PC-3 (cell line): ENCODE data around the gene TMEM45A.

Experiments used
- EZH2 ChIP-seq: fragments of 300-600 bp; sonication (generic); IDR thresholded peaks from one replicate; pipeline ENCODE4 v1.6.1; 2017; ENCODE audit warnings: antibody characterized with exemption, mild to moderate bottlenecking, low read length; ENCODE audit not compliant: unreplicated experiment
- TF ChIP-seq, protein P1 (sequence below): fragments of 300-600 bp; sonication (generic); conservative IDR thresholded peaks from 2 replicates; pipeline ENCODE4 v1.5.1; 2017; ENCODE audit warnings: antibody characterized with exemption, low read depth, mild to moderate bottlenecking, low read length

DNA sequence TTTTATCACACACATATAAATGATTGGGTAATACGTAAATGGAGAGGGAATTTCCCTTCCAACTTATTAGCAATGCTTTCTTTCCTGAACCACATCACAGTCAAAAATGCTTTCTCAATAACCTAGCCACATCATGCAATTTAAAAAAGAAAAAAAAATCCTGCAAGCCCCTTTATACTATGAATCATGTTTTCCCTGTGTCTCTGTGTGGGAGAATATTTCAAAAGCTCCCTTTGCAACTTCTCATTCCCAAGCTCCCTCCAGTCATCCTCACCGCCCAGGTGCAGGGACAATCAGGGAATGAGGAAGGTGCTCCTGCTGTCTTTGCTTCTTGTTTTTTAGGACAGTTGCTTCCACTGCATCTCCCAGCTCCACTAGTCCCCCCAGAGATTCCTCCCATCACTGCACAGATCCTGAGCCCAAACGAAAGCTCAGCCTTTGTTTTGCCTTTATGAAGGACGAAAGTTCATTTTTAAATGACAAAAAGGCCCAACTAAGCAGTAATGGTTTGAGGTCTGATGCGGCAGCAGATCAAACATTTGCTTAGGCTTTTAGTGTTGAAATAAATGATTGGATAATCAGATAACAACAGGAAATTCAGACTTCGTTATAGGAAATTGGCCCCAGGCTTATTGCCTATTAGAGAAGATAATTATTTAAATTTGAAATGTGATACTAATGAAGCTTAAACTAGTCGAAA is 69.2 kb downstream of the TMEM45A start:
- TF ChIP-seq, protein P1, sequence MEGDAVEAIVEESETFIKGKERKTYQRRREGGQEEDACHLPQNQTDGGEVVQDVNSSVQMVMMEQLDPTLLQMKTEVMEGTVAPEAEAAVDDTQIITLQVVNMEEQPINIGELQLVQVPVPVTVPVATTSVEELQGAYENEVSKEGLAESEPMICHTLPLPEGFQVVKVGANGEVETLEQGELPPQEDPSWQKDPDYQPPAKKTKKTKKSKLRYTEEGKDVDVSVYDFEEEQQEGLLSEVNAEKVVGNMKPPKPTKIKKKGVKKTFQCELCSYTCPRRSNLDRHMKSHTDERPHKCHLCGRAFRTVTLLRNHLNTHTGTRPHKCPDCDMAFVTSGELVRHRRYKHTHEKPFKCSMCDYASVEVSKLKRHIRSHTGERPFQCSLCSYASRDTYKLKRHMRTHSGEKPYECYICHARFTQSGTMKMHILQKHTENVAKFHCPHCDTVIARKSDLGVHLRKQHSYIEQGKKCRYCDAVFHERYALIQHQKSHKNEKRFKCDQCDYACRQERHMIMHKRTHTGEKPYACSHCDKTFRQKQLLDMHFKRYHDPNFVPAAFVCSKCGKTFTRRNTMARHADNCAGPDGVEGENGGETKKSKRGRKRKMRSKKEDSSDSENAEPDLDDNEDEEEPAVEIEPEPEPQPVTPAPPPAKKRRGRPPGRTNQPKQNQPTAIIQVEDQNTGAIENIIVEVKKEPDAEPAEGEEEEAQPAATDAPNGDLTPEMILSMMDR: no peak
- TF ChIP-seq EZH2: no peak
